Activated T-cell treated with anti-CD3 and anti-CD28 coated beads, Interleukin-2, amount 50 U/mL, for 1 hour (primary cell): ENCODE results near the gene AKAP13.
"Not testable (repeated sequence)": the region's sequence is repeated elsewhere in the genome, so short reads cannot be mapped to it uniquely, and the experiment has no call there.

Experiments
- DNase-seq: peaks from one replicate; pipeline ENCODE4 v3.0.0-alpha.2; 2020

The AKAP13 gene

DNA sequence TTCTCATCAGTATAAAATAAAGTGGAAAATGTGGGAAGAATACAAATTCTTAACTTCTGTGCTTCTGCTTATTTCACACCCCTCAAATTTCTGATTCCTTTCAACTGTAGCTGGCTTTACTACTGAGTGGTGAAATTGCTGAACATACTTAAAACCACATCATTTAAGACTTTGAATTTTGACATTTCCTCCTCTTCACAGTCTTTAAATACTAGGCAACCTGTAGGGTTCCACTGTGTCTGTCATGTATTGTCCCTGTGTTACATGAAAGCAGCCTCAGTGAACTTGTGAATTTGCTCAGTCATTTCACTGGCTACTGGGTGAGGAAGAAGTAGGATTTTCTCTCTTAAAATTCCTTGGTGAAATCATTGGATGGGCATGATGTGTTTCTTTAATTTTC is 101.1 kb downstream of the AKAP13 start:
- DNase-seq: not testable (repeated sequence)

- no peak for DNase-seq
These were observed 102.5 kb downstream of the AKAP13 start for GRCh38 chr15:85482894-85483293.

GRCh38 chr15:85483955-85484354 is 103.6 kb downstream of the AKAP13 start:
- DNase-seq: not testable (repeated sequence)

- not testable (repeated sequence) for DNase-seq
These were observed 104.5 kb downstream of the AKAP13 start for GRCh38 chr15:85484923-85485322.

DNA sequence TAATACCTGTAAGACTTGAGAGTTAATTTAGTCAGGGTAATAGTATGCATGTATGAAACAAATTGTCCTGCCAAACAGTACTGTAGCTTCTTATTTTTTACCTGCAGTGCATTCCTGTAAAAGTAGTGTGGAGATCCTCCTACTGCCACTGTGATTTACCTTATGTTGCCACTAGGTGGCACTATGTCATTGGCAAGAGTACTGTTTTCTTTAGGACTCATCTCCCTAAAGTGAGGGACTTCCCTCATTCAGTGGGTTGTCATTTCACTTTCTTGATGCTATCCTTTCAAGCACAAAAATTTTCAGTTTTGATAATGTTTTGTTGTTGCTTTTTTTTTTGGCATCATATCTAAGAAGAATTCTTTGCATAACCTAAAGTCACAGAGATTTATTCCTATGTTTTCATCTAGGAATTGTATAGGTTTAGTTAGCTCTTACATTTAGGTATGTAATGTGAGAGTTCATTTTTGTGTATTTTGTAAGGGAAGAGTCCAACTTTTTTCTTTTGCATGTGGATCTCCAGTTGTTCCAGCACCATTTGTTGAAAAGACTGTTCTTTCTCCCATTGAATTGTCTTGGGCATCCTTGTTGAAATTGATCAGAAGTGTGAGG is 105.7 kb downstream of the AKAP13 start:
- DNase-seq: no peak

DNA sequence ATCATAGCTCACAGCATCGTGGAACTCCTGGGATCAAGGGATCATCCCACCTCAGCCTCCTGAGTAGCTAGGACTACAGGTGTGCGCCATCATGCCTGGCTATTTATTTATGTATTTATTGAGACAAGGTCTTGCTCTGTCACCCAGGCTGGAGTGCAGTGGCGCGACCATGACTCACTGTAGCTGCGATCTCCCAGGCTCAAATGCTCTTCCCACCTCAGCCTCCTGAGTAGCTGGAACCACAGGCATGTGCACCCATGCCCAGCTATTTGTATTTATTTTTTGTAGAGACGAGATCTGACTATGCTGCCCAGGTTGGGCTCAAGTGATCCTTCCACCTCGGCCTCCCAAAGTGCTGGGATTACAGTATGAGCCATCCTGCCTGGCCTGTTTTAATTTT is 107.4 kb downstream of the AKAP13 start:
- DNase-seq: not testable (repeated sequence)

- DNase-seq: no peak
These were observed 108.6 kb downstream of the AKAP13 start for GRCh38 chr15:85488997-85489396.

DNA sequence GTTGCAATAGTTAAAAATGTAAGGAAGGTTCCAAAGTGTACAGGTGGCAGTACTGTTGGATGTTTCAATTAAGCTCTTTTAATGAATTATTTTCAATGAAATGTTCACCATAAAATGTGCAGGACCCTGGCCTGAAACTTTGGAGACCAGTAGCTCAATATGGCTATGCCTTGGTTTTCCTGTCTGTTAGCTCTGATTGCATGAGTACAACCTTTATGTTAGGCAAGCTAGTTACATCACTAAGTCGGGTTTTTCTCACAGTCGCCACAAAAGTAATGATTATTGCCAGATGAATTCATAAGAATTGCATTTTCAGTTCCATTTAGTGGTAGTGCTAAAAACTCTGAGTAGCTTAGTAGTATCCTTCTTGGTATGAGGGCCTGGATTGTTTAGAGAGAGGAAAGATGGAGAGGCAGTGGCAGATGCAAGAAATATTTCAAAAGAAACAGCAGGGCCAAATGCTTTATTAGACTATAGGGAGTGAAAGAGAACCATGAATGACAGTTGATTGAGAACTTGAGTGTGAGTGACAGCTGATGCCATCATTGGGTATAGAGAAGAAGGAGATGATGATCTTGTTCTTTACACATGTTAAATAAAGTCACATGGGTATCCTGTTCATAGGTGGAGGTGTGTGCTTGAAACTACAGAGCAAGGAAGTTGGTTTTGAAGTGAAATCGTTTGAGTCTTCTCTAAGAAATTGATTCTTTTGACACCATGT is 109.5 kb downstream of the AKAP13 start:
- DNase-seq: no peak

- DNase-seq: no peak
These were observed 110.5 kb downstream of the AKAP13 start for GRCh38 chr15:85490856-85491255.

- no peak for DNase-seq
These were observed 111.3 kb downstream of the AKAP13 start for GRCh38 chr15:85491691-85492090.

GRCh38 chr15:85492406-85492805 is 112.0 kb downstream of the AKAP13 start:
- DNase-seq: no peak

DNA sequence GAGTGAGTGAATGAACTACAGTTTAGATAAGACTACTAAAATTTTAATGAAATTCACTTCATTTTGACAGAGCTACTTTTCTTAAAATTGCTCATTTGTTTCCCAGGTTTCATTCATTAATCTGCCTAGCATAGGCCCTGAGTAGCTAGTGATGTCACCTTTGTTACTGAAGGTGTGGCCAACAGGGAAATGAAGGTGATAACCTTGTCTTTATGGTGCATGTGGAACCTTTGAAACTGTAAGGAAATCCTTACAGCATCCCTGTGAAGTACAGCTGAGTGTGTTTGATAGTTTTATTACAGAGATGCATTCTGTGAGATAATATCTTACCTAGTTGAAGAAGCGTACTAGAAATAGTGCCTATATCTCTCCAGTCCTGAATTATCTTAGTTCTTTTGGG is 112.9 kb downstream of the AKAP13 start:
- no peak for DNase-seq

- DNase-seq: no peak
These were observed 113.8 kb downstream of the AKAP13 start for GRCh38 chr15:85494048-85494777.

DNA sequence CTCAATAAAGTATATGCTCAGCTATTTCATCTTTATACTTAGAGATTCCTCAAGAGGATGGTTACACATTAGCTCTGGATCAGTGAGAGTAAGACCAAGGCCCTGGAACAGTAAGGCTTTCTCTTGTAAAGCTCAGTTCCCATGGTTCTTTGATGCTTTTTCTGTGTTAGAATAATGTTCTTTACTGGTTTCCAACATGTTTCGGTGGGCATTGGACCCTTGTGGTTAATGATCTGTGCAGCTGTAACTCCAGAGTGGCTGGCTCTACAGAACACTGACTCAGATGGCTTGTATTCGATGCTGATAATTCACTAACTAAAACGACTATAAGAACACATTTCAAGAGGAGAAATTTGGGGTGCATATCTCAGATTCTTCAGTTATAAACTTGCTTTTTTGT is 114.7 kb downstream of the AKAP13 start:
- DNase-seq: no peak

GRCh38 chr15:85495544-85495943 is 115.1 kb downstream of the AKAP13 start:
- DNase-seq: no peak

- no peak for DNase-seq
These were observed 115.7 kb downstream of the AKAP13 start for GRCh38 chr15:85496151-85496550.

DNA sequence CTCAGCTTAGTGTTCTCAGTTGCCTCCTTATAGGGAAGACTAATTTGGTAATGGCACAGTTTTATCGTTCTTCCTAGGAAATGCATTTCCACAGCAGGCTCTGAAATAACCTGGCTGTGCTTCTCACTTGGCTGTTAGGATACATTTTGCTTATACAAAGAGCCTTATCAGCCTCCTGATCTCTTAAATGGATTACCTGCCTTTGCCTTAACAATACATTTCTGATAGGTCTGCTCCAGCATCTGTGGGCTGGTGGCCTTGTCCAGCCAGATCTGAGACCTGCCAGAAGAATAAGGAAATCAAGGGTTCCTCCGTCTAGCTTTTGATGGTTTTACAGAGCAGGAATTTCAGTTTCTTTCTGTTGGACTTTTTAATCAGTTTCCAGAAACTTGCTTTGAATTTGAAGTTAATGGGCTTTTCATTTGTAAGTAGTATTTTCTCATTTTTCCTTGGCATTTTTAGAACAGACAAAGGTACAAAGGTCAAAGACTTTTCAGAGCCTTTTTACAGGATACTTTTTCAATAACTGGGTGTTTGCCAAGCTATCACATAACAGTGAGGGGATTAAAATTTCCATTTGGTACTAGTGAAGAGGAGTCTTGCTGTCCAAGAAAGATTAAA is 116.3 kb downstream of the AKAP13 start:
- no peak for DNase-seq

DNA sequence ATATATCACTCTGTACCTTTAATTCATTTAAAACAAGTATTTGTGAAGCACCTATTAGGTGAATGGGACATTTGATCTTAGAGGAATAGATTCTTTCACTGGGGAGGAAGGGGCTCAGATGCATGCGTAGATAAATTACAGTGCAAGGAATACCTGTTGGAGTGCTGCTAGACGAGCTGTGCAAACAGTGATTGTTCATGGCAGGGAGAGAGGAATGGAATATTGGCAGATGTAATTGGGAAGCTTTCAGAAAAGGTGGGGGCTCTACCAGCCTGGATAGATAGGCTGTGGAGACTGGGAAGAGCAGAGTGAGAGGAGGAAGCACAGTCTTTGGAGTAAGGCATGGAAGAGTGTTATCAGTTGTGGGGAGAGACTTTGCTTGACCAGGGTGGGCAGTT is 116.8 kb downstream of the AKAP13 start:
- no peak for DNase-seq

GRCh38 chr15:85498471-85498870 is 118.1 kb downstream of the AKAP13 start:
- DNase-seq: no peak

GRCh38 chr15:85499371-85499887 is 119.0 kb downstream of the AKAP13 start:
- DNase-seq: no peak

- no peak for DNase-seq
These were observed 119.8 kb downstream of the AKAP13 start for GRCh38 chr15:85500060-85500708.

- DNase-seq: no peak
These were observed 120.3 kb downstream of the AKAP13 start for GRCh38 chr15:85500729-85501128.

DNA sequence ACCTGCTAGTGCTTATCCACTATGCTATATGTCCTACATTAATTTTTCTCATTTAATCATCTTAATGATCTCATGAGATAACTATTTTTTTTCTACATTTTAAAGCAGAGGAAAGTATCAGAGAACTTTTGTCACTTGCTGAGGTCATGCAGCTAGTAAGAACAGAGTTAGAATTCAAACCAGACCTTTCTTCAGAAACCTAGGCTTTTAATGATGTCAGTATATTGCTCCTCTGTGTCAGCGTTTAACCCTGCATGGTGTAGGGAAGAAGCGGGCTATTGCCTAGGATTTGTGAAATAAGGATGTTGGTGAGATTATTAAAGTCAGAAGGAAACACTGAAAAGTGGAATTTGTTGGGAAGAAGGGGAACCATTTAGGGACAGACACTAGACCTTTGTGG is 121.2 kb downstream of the AKAP13 start:
- no peak for DNase-seq
